Astrocyte (in vitro differentiated cells and primary cell): ENCODE measurements around the gene NEB.
"Not testable (repeated sequence)": the region's sequence is repeated elsewhere in the genome, so short reads cannot be mapped to it uniquely, and the experiment has no call there.

Experiments used
- CTCF ChIP-seq: IDR thresholded peaks from 2 replicates; pipeline ENCODE4 v1.5.1; 2011; ENCODE audit warnings: low read depth, mild to moderate bottlenecking, inconsistent platforms, low read length, moderate library complexity; ENCODE audit not compliant: insufficient read depth
- EZH2 ChIP-seq: IDR thresholded peaks from 2 replicates; pipeline ENCODE4 v1.6.1; 2012; ENCODE audit warnings: mild to moderate bottlenecking, low read length, inconsistent platforms; ENCODE audit not compliant: insufficient read depth

GRCh38 chr2:151704480-151704961 is 29.8 kb downstream of the NEB start:
- not testable (repeated sequence) for TF ChIP-seq CTCF, EZH2
